Endothelial cell of umbilical vein (primary cell): ENCODE data around the gene UBASH3B.

Experiments
- CTCF ChIP-seq, 2 donors: IDR thresholded peaks; 1 replicate in 1 of 2; 2 replicates in 1 of 2; pipeline ENCODE4 v1.5.1; 2011; ENCODE audit warnings: low read length in 2 of 2, mild to moderate bottlenecking in 2 of 2, moderate library complexity in 2 of 2, control low read depth in 1 of 2, inconsistent platforms in 1 of 2, low read depth in 1 of 2; ENCODE audit not compliant: insufficient read depth in 1 of 2; ENCODE audit errors: extremely low read depth in 1 of 2
- EZH2 ChIP-seq: IDR thresholded peaks from 2 replicates; pipeline ENCODE4 v1.6.1; 2012; ENCODE audit warnings: borderline replicate concordance, low read depth, mild to moderate bottlenecking, moderate library complexity, low read length, inconsistent platforms; ENCODE audit not compliant: severe bottlenecking
- MAX ChIP-seq: IDR thresholded peaks from 2 replicates; pipeline ENCODE4 v1.6.1; 2011; ENCODE audit not compliant: insufficient read depth, insufficient read length
- MYC ChIP-seq: IDR thresholded peaks from one replicate; pipeline ENCODE4 v1.6.1; 2011; ENCODE audit warnings: mild to moderate bottlenecking, low read depth, low read length
- POLR2A ChIP-seq: IDR thresholded peaks from 2 replicates; pipeline ENCODE4 v1.6.1; 2012; ENCODE audit warnings: low read depth, mild to moderate bottlenecking, control low read depth, low read length
- POLR2AphosphoS5 ChIP-seq: IDR thresholded peaks from 2 replicates; pipeline ENCODE4 v1.6.1; 2012; ENCODE audit warnings: low read depth, mild to moderate bottlenecking, control low read depth, low read length, moderate library complexity; ENCODE audit not compliant: insufficient read depth

DNA sequence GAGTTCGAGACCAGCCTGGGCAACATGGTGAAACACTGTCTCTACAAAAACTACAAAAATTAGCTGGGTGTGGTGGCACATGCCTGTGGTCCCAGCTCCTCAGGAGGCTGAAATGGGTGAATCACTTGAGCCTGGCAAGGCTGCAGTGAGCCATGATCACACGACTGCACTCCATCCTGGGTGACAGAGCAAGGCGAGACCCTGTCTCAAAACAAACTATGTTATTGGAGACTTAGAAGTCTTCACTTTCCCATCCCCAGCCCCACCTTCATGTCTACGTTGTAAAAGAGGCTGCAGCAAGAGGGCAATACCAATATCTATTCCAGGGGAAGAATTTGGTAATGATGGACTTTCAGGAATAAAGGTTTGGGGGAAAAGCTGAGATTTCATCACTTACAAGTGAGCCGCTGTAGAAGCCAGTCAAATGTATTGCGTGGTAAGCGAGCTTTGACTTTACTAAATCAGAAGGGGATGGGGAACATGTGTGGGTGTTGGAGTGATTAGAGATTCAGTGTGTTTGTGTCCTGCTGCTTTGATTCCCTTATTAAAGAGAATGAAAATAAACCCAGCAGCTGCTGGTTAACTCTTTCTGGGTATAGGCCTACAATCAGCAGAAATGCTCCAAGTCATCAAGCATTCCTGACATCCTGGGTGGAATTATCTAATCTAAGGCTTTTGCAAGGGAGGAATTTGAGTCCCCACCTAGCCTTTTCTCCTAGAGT is 53.7 kb downstream of the UBASH3B start:
- TF ChIP-seq CTCF (IDR thresholded peaks at IDR 0.05; ENCODE audit: extremely low read depth in 1 of 2, insufficient read depth in 1 of 2, low read depth in 1 of 2, low read length in 2 of 2), result no peak
- no peak for TF ChIP-seq EZH2
- TF ChIP-seq POLR2A, result no peak
- TF ChIP-seq MYC, result no peak
- TF ChIP-seq MAX, result no peak
- TF ChIP-seq POLR2AphosphoS5, result no peak
